Endothelial cell of umbilical vein (primary cell): ENCODE measurements around the gene RAD51B. TPM values are rescaled to one million over a fixed set of nuclear protein-coding genes. Genes with fewer than 3 reads are reported as not detected.

ENCODE experiments used
- BruUV-seq: library from RNA; stranded (reverse); fragments of 400-500 nt; replicated peaks from 2 replicates; lab custom pipeline; 2021; lab: Mats Ljungman, UMichigan
- CTCF ChIA-PET: fragments of 300-600, 350-600 bp; sonication (Branson Sonifier 250); formaldehyde crosslinking; loops from one replicate; lab custom pipeline; 2021; ENCODE audit warnings: antibody characterized with exemption, inconsistent platforms; lab: Charles Lee
- POLR2A ChIA-PET: fragments of 300-600, 350-600 bp; sonication (Branson Sonifier 250); formaldehyde crosslinking; loops from one replicate; lab custom pipeline; 2021; ENCODE audit warnings: antibody characterized with exemption, inconsistent platforms; lab: Charles Lee
- DNase-seq: peaks from one replicate; pipeline ENCODE4 v3.0.0-alpha.2; 2011; ENCODE audit warnings: low read depth, low spot score
- FAIRE-seq: peaks from 2 replicates; lab custom pipeline; 2011; peaks lifted over from hg19 to GRCh38; lab: Jason Lieb, UNC
- H2AFZ ChIP-seq: 2 replicates; pipeline ENCODE4 v1.6.0; 2012; ENCODE audit warnings: low read depth, low read length, control low read depth, inconsistent platforms
- H3K27ac ChIP-seq: 2 replicates; pipeline ENCODE4 v1.5.1; 2011; ENCODE audit warnings: low read depth, mild to moderate bottlenecking, control low read depth, low read length, moderate library complexity; ENCODE audit not compliant: insufficient read depth
- H3K27me3 ChIP-seq, 2 experiments: 2 replicates each; pipeline versions ENCODE4 v1.6.0 to v1.6.1; 2011; ENCODE audit warnings: low read length in 2 of 2, mixed read lengths in 1 of 2; ENCODE audit not compliant: control insufficient read depth in 2 of 2, insufficient read depth in 2 of 2
- H3K36me3 ChIP-seq, 2 experiments: 2 replicates in 1 of 2; 3 replicates in 1 of 2; pipeline ENCODE4 v1.5.1; 2011; ENCODE audit warnings: low read length in 2 of 2, mild to moderate bottlenecking in 1 of 2, moderate library complexity in 1 of 2; ENCODE audit not compliant: control insufficient read depth in 2 of 2, insufficient read depth in 2 of 2; ENCODE audit errors: extremely low read depth in 1 of 2
- H3K4me1 ChIP-seq: 3 replicates; pipeline ENCODE4 v1.5.1; 2011; ENCODE audit warnings: mild to moderate bottlenecking, low read length; ENCODE audit not compliant: control insufficient read depth, insufficient read depth; ENCODE audit errors: extremely low read depth
- H3K4me2 ChIP-seq: 2 replicates; pipeline ENCODE4 v1.6.1; 2011; ENCODE audit warnings: low read length, control low read depth, mixed read lengths; ENCODE audit not compliant: insufficient read depth
- H3K4me3 ChIP-seq, 3 experiments: fragments of 200-600 bp in 1 of 3; sonication (generic), shearing (Covaris generic) in 1 of 3; replicated peaks in 1 of 3; 2 replicates each; pipeline ENCODE4 v1.5.1; 2011 to 2016; ENCODE audit warnings: control low read depth in 3 of 3, low read length in 3 of 3, mild to moderate bottlenecking in 2 of 3, inconsistent platforms in 1 of 3, low read depth in 1 of 3, moderate library complexity in 1 of 3; ENCODE audit not compliant: insufficient read depth in 1 of 3
- H3K79me2 ChIP-seq: 2 replicates; pipeline ENCODE4 v1.6.0; 2012; ENCODE audit warnings: low read length, inconsistent platforms; ENCODE audit not compliant: control insufficient read depth, insufficient read depth
- H3K9ac ChIP-seq: replicated peaks from 2 replicates; pipeline ENCODE3; 2011; ENCODE audit warnings: low read length, control low read depth; ENCODE audit not compliant: insufficient read depth; ENCODE audit errors: extremely low read depth
- H3K9me1 ChIP-seq: replicated peaks from 3 replicates; pipeline ENCODE4 v1.6.0; 2011; ENCODE audit warnings: mild to moderate bottlenecking, low read length; ENCODE audit not compliant: control insufficient read depth, insufficient read depth; ENCODE audit errors: extremely low read depth
- H3K9me3 ChIP-seq: replicated peaks from 2 replicates; pipeline ENCODE4 v1.5.1; 2012; ENCODE audit warnings: low read length, inconsistent platforms; ENCODE audit not compliant: control insufficient read depth, insufficient read depth
- H4K20me1 ChIP-seq: replicated peaks from 2 replicates; pipeline ENCODE3; 2011; ENCODE audit warnings: mild to moderate bottlenecking, low read length; ENCODE audit not compliant: control insufficient read depth, insufficient read depth; ENCODE audit errors: extremely low read depth
- EZH2 ChIP-seq: IDR thresholded peaks from 2 replicates; pipeline ENCODE4 v1.6.1; 2012; ENCODE audit warnings: borderline replicate concordance, low read depth, mild to moderate bottlenecking, moderate library complexity, low read length, inconsistent platforms; ENCODE audit not compliant: severe bottlenecking
- FOS ChIP-seq: IDR thresholded peaks from 2 replicates; pipeline ENCODE4 v1.6.1; 2011; ENCODE audit warnings: mild to moderate bottlenecking, low read length, moderate library complexity, borderline replicate concordance; ENCODE audit not compliant: insufficient read depth
- GATA2 ChIP-seq: IDR thresholded peaks from 2 replicates; pipeline ENCODE4 v1.7.0; 2011; ENCODE audit warnings: low read depth, mild to moderate bottlenecking, moderate library complexity, mixed read lengths, low read length; ENCODE audit not compliant: insufficient read length, insufficient read depth
- JUN ChIP-seq: IDR thresholded peaks from 2 replicates; pipeline ENCODE4 v1.6.1; 2011; ENCODE audit warnings: borderline replicate concordance, low read depth; ENCODE audit not compliant: insufficient read length, insufficient read depth
- MYC ChIP-seq: IDR thresholded peaks from one replicate; pipeline ENCODE4 v1.6.1; 2011; ENCODE audit warnings: mild to moderate bottlenecking, low read depth, low read length
- POLR2A ChIP-seq: IDR thresholded peaks from 2 replicates; pipeline ENCODE4 v1.6.1; 2012; ENCODE audit warnings: low read depth, mild to moderate bottlenecking, control low read depth, low read length
- POLR2AphosphoS5 ChIP-seq: IDR thresholded peaks from 2 replicates; pipeline ENCODE4 v1.6.1; 2012; ENCODE audit warnings: low read depth, mild to moderate bottlenecking, control low read depth, low read length, moderate library complexity; ENCODE audit not compliant: insufficient read depth
- dilution Hi-C: fragments of 300-500 bp; cut with MboI; formaldehyde crosslinking; loops from one replicate; pipeline ENCODE4 v1.15.0; 2019; ENCODE audit warnings: low sequenced_read_pairs; ENCODE audit not compliant: extremely low pct_ligation_motif_present
- intact Hi-C: fragments of 100-400 bp; cut with micrococcal nuclease; formaldehyde crosslinking; loops from one replicate; pipeline ENCODE4 v1.10.0; 2022
- polyA plus RNA-seq, 4 experiments: library from polyadenylated mRNA; depleted of rRNA in 3 of 4; stranded (reverse) in 3 of 4; unstranded in 1 of 4; fragments of >200 nt; gene quantifications; 2 replicates each; pipeline versions ENCODE4 v1.2.1 to v1.2.3, GENCODE V29; 2011 to 2012; ENCODE audit warnings: missing spikeins in 1 of 4
- total RNA-seq: library from RNA; stranded (reverse); gene quantifications from 2 replicates; pipeline ENCODE4 v1.2.3, GENCODE V29; 2021
- TF ChIP-seq, protein P1 (sequence below), 2 donors: IDR thresholded peaks; 1 replicate in 1 of 2; 2 replicates in 1 of 2; pipeline ENCODE4 v1.5.1; 2011; ENCODE audit warnings: low read length in 2 of 2, mild to moderate bottlenecking in 2 of 2, moderate library complexity in 2 of 2, control low read depth in 1 of 2, inconsistent platforms in 1 of 2, low read depth in 1 of 2; ENCODE audit not compliant: insufficient read depth in 1 of 2; ENCODE audit errors: extremely low read depth in 1 of 2
- TF ChIP-seq, protein P2 (sequence below): IDR thresholded peaks from 2 replicates; pipeline ENCODE4 v1.6.1; 2011; ENCODE audit not compliant: insufficient read depth, insufficient read length

The RAD51B gene
- total and polyA plus RNA-seq, 2 donors (not counting 3 experiments of a cell fraction or from before 2014, with no cell fraction given) = 3.9 to 19.0 TPM

DNA sequence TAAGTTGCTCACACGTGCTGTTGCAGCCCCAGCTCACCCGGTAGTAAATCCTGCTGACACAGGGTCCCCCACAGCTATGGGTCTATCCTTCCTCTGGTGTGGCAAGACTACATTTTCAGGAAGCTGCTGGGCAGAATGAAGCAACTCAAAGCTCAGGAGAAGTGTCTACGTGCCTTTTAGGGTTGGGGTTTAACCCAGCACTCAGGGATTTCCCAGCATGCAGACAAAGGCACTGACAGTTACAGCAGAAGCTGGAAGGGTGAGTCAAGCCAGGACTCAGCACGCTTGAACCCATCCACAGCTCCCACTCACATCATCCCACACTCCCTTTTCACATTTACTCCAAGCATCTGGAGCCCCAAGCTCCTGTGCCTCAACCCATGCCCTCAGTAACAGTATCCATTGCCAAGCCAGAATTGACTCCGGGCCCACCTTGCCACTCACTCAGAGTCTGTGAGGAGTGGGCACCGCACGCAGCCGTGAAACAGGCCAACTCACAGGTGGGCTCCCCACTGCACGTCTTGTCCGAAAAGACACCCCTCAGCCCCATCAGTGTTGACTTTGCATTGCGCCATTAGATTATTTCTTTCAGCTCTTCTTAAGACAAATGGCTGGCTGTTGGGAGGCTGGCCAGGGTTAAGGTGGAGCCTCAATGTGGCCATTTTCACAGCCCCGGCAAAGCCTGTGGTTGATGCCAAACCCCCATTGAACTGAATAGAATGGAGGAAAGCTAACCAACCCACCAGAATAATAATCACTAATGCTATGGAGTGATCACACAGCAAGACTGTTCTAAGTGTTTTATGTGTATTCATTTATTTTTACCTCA, 913.7 kb downstream of the RAD51B start:
- Histone ChIP-seq H3K27me3 (no peaks in the 10 kb centered on the region), H3K9ac (no peak overlapping the region), H3K9me1 (no peaks in the 10 kb centered on the region), H3K27ac (no peak overlapping the region), H4K20me1 (no peaks in the 10 kb centered on the region), H3K4me3 (no peak overlapping the region), H3K4me1 (peaks cover 18% of the 10 kb centered on the region), H3K9me3 (no peaks in the 10 kb centered on the region), H3K4me2 (no peak overlapping the region), H2AFZ (no peak overlapping the region), H3K36me3 (no peaks in the 10 kb centered on the region), H3K79me2 (no peaks in the 10 kb centered on the region)
- BruUV-seq = no TSS peak
- TF ChIP-seq FOS (no peak), JUN (no peak), POLR2A (no peak), POLR2AphosphoS5 (no peak), EZH2 (no peak), GATA2 (no peak), MYC (no peak)
- TF ChIP-seq, protein P1, sequence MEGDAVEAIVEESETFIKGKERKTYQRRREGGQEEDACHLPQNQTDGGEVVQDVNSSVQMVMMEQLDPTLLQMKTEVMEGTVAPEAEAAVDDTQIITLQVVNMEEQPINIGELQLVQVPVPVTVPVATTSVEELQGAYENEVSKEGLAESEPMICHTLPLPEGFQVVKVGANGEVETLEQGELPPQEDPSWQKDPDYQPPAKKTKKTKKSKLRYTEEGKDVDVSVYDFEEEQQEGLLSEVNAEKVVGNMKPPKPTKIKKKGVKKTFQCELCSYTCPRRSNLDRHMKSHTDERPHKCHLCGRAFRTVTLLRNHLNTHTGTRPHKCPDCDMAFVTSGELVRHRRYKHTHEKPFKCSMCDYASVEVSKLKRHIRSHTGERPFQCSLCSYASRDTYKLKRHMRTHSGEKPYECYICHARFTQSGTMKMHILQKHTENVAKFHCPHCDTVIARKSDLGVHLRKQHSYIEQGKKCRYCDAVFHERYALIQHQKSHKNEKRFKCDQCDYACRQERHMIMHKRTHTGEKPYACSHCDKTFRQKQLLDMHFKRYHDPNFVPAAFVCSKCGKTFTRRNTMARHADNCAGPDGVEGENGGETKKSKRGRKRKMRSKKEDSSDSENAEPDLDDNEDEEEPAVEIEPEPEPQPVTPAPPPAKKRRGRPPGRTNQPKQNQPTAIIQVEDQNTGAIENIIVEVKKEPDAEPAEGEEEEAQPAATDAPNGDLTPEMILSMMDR (IDR thresholded peaks at IDR 0.05; ENCODE audit: extremely low read depth in 1 of 2, insufficient read depth in 1 of 2, low read depth in 1 of 2, low read length in 2 of 2) = no peak
- TF ChIP-seq, protein P2, sequence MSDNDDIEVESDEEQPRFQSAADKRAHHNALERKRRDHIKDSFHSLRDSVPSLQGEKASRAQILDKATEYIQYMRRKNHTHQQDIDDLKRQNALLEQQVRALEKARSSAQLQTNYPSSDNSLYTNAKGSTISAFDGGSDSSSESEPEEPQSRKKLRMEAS = no peak
- dilution Hi-C loops (no loop called here), intact Hi-C loops (no loop called here)
- ChIA-PET CTCF (interaction anchor here (0.8 to 1.8 kb wide), 4 partner anchors 12 to 83 kb away, joined by 3 to 8 read pairs (median 4); no protein-coding TSS in a partner anchor), POLR2A (no interaction called here)
- peak; percentile 38 for FAIRE-seq
- DNase-seq = no peak
